Ishikawa (cell line): ENCODE results near the gene EVI5L.

Experiments
- CREB1 ChIP-seq: IDR thresholded peaks from 2 replicates; pipeline ENCODE4 v1.6.1; 2012; ENCODE audit warnings: low read depth
- EGR1 ChIP-seq: IDR thresholded peaks from 2 replicates; pipeline ENCODE4 v1.6.1; 2012
- EP300 ChIP-seq: IDR thresholded peaks from 2 replicates; pipeline ENCODE4 v1.6.1; 2012; ENCODE audit warnings: borderline replicate concordance
- FOXM1 ChIP-seq: IDR thresholded peaks from 2 replicates; pipeline ENCODE4 v1.6.1; 2012; ENCODE audit warnings: low read depth, borderline replicate concordance
- NFIC ChIP-seq: IDR thresholded peaks from 2 replicates; pipeline ENCODE4 v1.6.1; 2012
- RAD21 ChIP-seq: IDR thresholded peaks from 2 replicates; pipeline ENCODE4 v1.6.1; 2012; ENCODE audit warnings: low read depth
- TAF1 ChIP-seq: IDR thresholded peaks from 2 replicates; pipeline ENCODE4 v1.6.1; 2012; ENCODE audit warnings: low read depth, mild to moderate bottlenecking
- TCF12 ChIP-seq: IDR thresholded peaks from 2 replicates; pipeline ENCODE4 v1.6.1; 2012; ENCODE audit warnings: low read depth
- TEAD4 ChIP-seq: IDR thresholded peaks from 2 replicates; pipeline ENCODE4 v1.6.1; 2012
- YY1 ChIP-seq: IDR thresholded peaks from 2 replicates; pipeline ENCODE4 v1.6.1; 2012; ENCODE audit warnings: low read depth
- ZBTB7A ChIP-seq: IDR thresholded peaks from 2 replicates; pipeline ENCODE4 v1.6.1; 2012; ENCODE audit warnings: low read depth
- TF ChIP-seq, protein P1 (sequence below): IDR thresholded peaks from 2 replicates; pipeline ENCODE4 v1.6.1; 2012; ENCODE audit warnings: low read depth, mild to moderate bottlenecking
- TF ChIP-seq, protein P2 (sequence below): IDR thresholded peaks from 2 replicates; pipeline ENCODE4 v1.6.1; 2012
- TF ChIP-seq, protein P3 (sequence below): IDR thresholded peaks from 2 replicates; pipeline ENCODE4 v1.6.1; 2012

DNA sequence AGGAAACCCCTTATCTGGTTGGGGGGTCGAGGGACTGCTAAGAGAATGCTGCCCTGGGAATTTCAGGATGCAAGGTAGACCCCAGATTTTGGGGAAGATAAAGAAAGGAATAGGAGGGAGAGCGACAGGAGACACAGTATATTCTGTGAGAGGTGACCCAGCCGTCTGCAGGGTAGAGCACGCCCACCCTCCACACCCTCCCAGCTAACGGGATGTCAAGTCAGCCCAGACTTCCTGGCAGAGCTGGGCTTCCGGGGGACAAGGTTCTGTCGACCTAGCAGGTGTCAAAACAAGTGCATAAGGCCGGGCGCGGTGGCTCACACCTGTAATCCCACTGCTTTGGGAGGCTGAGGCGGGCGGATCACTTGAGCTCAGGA is 44.9 kb downstream of the EVI5L start:
- TF ChIP-seq, protein P1, sequence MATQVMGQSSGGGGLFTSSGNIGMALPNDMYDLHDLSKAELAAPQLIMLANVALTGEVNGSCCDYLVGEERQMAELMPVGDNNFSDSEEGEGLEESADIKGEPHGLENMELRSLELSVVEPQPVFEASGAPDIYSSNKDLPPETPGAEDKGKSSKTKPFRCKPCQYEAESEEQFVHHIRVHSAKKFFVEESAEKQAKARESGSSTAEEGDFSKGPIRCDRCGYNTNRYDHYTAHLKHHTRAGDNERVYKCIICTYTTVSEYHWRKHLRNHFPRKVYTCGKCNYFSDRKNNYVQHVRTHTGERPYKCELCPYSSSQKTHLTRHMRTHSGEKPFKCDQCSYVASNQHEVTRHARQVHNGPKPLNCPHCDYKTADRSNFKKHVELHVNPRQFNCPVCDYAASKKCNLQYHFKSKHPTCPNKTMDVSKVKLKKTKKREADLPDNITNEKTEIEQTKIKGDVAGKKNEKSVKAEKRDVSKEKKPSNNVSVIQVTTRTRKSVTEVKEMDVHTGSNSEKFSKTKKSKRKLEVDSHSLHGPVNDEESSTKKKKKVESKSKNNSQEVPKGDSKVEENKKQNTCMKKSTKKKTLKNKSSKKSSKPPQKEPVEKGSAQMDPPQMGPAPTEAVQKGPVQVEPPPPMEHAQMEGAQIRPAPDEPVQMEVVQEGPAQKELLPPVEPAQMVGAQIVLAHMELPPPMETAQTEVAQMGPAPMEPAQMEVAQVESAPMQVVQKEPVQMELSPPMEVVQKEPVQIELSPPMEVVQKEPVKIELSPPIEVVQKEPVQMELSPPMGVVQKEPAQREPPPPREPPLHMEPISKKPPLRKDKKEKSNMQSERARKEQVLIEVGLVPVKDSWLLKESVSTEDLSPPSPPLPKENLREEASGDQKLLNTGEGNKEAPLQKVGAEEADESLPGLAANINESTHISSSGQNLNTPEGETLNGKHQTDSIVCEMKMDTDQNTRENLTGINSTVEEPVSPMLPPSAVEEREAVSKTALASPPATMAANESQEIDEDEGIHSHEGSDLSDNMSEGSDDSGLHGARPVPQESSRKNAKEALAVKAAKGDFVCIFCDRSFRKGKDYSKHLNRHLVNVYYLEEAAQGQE, result no peak
- TF ChIP-seq FOXM1, result no peak
- TF ChIP-seq EP300, result no peak
- TF ChIP-seq, protein P2, sequence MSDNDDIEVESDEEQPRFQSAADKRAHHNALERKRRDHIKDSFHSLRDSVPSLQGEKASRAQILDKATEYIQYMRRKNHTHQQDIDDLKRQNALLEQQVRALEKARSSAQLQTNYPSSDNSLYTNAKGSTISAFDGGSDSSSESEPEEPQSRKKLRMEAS, result no peak
- TF ChIP-seq TAF1, result no peak
- no peak for TF ChIP-seq CREB1
- TF ChIP-seq YY1, result no peak
- TF ChIP-seq TEAD4, result no peak
- TF ChIP-seq RAD21, result no peak
- no peak for TF ChIP-seq NFIC
- no peak for TF ChIP-seq TCF12
- TF ChIP-seq, protein P3, sequence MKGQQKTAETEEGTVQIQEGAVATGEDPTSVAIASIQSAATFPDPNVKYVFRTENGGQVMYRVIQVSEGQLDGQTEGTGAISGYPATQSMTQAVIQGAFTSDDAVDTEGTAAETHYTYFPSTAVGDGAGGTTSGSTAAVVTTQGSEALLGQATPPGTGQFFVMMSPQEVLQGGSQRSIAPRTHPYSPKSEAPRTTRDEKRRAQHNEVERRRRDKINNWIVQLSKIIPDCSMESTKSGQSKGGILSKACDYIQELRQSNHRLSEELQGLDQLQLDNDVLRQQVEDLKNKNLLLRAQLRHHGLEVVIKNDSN, result no peak
- TF ChIP-seq ZBTB7A, result no peak
- no peak for TF ChIP-seq EGR1
